ENCODE measurements around the gene B3GAT1.

B3GAT1 gene

GRCh38 chr11:134407923-134408322 lies 4.1 kb downstream of the B3GAT1 start:
- no peak for DNase-seq

GRCh38 chr11:134407321-134407828 lies 4.7 kb downstream of the B3GAT1 start:
- DNase-seq: no peak

DNA sequence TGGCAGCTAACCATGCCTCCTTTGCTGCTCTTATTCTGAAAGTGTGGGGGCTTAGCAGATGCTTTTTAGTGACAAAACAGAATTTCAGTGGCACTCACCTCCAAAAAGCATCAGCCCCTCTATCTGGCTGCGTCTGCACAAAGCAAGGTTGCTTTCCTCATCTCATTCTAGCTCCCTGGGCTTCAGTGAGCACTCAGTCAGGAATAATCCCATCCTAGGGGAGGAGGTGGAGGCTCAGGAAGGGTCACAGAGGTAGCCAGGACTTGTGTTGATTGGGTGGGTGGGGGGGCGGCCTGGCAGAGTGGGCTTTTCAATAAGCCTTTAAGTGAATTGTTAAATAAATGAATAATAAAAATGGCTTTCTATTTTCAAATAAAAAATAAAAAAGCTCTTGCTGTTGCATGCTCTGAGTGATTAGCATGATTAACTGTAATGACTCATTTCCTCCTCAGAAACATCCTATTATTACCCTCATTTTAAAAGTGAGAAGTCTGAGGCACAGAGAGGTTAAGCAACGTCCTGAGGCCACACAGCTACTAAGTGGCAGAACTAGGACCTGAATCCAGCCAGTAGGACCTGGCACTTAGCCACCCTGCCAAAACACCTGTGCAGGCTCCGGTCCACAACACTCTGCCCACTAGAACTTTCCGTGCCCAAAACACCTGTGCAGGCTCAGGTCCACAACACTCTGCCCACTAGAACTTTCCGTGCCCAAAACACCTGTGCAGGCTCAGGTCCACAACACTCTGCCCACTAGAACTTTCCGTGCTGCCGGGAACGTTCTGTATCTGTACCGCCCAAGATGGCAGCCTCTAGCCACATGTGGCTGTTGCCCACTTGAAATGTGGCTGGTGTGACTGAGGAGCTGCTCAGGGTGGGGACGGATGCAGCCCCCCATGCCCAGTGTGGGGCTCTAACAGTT lies 5.5 kb downstream of the B3GAT1 start:
- DNase-seq: no peak

- DNase-seq: no peak
Measured at GRCh38 chr11:134405841-134406240, 6.2 kb downstream of the B3GAT1 start.

DNA sequence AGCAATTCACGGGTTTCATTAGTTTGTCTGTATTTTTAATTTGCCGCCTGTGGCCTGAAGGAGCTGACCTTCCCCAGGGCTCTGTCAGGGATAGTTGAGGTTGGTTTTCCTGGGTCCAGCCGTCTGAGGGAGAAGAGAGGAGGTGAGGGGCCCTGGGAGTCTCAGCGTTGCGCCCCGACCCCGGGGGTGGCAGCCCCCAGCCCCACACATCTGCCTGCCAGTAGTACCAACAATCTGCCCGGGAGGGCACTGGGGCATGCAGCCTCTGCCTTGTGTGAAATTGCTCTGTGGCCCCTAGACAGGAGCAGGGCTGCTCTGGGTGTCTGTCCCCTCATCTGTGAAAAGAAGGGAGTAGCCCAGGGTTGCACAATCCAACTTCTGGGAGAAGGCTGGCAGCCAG lies 6.6 kb downstream of the B3GAT1 start:
- DNase-seq: no peak

DNA sequence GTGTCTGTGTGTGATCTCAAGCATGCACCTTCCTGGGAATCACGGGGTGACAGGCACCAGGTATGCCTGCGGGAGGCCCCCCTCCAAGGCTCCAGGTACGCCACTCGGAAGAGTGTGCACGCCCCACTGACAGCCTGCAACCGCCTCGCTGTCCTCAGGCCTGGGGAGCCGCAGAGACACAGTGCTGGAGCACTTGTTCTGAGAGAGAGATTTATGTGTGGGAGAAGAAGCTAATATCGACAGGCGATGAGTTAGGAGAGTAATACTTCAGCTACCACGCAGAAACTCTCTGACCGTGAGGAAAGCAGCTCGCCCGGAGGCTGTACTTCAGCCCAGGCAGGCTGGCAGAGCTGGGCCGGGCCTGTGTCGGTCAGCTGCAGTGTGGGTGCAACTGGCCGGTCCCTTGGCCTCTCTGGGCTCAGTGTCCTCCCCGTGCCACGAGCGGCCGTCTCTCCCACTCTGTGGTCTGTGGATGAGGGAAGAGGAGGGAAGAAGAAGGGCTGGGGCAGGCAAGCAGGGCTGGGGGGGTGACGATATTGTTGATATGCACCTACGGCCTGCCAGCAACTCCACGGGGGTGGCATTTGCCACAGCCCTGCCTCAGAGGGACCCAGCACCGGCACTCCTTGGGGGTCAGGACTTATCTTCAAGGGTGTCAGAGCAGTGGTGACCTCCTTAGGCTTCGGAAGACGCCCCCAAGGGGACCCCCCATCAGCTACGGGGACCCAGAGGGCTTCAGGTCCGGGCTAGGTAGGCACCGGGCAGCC lies 7.3 kb downstream of the B3GAT1 start:
- no peak for DNase-seq

DNA sequence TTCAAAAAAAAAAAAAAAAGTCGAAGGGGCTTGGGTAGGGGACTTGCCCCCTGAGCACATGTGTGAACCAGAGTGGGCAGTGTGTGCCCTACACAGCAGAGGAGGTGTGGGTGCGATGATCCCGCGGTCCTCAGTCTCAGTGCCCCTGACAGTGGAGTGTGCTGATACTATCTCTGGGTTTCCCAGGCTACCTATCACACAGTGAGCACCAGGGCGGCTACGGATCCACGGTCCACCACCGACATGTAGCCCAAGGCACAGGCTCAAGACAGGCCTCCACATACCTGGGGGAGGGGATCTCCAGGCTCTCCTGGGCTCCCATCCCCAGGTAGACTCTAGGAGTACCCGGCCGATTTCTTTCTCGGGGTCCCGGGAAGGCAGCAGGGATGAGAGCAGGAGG lies 9.1 kb downstream of the B3GAT1 start:
- DNase-seq: no peak

DNA sequence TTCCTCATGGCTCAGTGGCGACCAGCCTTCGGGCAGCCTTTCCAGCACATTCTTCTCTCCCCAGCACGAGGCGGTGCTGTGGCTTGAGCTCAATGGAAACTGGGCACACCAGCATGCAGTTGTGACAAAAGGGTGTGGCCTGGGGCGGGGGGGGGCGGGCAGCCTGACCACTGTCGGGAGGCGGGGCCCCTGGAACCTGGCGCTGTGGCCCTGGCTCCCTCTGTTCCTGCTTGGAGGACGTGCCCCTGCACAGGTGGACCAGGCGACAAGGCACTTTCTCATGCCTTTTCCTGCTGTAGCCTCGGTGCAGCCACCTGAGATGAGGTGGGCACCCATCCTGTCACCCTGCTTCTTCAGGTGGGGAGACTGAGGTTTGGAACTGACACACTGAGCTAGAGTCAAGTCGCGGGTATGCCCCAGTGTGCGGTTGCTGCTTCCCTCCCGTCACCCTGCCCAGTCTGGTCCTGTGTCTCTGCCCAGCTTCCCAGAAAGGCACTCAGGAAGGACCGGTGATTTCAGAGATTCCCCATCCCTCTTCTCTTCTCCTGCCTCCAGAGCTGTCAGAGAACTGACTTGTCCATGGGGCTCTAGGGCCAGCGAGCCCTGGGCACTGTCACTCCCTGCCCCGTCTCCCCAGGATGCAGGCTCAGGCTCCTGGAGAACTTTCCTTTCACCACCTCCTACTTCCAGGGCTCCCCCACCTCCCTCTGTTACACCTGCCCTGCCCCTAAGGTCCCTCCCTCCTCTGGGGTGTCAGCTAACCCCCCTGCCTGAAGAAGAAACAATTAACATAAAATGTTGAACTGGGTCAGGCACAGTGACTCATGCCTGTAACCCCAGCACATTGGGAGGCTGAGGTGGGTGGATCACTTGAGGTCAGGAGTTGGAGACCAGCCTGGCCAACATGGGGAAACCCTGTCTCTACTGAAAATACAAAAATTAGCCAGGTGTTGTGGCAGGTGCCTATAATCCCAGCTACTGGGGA lies 9.9 kb downstream of the B3GAT1 start:
- DNase-seq: no peak

DNA sequence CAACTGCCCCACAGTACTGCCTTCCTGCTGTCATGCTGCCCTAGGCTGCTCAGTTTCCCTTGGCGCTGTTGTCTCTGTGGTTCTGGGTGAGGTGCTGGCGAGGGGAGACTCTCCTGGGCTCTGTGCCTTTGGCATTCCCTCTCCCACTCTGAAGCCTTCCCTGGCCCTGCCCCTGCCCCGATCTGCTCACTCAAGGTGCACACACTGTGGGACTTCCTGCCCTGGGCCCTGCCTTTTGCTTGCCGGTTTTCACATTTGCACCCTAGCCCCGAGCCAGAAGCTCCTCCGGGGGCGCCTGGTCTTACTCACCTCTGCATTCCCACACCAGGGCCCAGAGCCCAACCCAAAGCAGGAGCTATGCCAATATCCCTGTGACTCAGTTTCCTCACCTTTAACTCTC lies 12.0 kb downstream of the B3GAT1 start:
- no peak for DNase-seq

GRCh38 chr11:134399293-134399654 lies 12.8 kb downstream of the B3GAT1 start:
- DNase-seq: no peak

DNA sequence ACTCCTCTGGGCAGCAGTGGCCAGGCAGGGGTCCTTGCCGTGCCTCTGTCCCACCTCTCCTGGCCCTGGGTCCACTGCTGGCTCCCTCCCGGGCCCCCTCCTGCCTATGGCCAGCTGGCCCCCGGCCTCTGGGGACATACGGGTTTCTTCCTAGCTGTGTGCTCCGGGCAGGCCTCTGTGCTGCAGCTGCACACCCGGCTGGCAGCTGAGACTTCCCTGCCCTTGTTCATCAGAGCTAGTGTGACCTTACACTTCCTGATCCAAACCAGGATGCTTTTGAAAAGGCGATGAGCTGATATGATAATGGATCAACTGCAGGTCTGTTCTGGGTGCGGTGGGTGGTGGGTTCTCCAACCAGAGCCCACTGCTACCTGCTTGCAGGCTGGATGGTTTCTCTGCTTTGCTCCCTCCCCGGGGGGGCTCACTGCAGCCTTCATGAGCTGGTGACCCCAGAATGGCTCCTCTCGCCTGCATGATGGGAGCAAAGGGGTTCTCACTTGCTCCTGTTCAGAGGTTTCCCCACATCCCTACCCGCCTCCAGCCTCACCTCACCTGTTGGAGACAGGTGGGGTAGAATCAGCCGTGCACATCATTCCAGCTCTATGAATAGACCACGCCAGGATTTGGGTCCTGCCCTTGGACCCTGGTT lies 13.3 kb downstream of the B3GAT1 start:
- DNase-seq: no peak

- no peak for DNase-seq
Measured at GRCh38 chr11:134398079-134398444, 14.0 kb downstream of the B3GAT1 start.

DNA sequence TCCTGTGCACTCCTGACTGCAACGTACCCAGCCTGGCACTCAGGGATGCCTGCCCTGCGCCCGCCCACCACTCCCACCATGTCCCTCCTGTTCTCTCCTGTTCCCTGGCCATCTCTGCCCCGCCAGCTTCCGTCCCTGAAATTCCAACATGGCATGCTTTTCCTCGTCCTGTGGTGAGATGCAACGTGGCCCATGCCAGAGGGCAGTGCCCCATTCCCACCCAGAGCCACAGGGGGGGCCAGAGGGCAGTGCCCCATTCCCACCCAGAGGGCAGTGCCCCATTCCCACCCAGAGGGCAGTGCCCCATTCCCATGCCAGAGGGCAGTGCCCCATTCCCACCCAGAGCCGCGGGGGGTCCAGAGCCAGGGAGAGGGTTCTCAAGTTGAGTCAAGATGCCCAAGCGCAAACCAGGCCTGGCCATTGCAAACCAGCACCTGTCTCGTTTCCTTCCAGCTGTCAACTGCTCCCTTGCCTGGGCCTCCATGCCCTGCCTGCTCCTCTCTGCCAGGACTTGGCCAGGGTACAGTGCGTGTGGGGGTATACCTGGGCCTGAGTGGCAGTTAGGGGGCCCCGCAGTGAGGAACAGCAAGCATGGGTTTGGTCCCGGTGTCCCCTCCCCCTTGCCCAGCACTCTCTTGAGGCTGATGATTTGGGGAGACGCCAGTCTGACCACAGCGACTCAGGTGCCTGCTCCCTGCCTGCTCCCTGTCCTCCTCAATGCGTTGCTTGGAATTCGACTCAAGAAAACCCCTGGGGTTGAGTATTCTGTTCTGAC lies 14.6 kb downstream of the B3GAT1 start:
- DNase-seq: no peak

DNA sequence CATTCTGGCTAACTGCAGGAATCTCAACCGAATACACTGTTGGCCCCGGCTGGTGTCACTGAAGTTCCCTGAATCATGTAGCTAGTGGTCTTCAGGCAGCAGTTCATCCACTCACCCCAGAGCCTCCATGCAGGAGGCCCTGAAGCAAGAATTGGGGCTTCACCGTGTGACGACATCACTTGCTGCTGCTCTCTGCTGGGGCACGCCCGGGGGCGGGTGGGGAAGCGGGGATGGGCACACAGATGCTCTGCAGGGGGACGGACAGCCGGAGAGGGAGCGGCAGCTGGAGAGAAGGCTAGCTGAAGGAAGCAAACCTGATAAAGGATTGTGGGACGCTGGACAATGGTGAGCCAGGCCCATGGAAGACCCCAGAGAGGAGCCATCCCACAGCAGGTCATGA lies 17.0 kb downstream of the B3GAT1 start:
- DNase-seq: no peak

GRCh38 chr11:134394311-134394710 lies 17.7 kb downstream of the B3GAT1 start:
- no peak for DNase-seq

GRCh38 chr11:134393638-134394037 lies 18.4 kb downstream of the B3GAT1 start:
- no peak for DNase-seq

GRCh38 chr11:134392953-134393615 lies 19.0 kb downstream of the B3GAT1 start:
- no peak for DNase-seq

- DNase-seq: no peak
Measured at GRCh38 chr11:134391656-134392055, 20.4 kb downstream of the B3GAT1 start.

- no peak for DNase-seq
Measured at GRCh38 chr11:134390706-134391569, 21.1 kb downstream of the B3GAT1 start.

Measured in stimulated activated CD4-positive, alpha-beta T cell treated with anti-CD3 and anti-CD28 coated beads, Interleukin-4, amount 100 ng/mL, for 4 hours (primary cell).